Calu3 (cell line): Measurements from ENCODE around the gene CCDC97. TPM values are rescaled to one million over a fixed set of nuclear protein-coding genes. Genes with fewer than 3 reads are reported as not detected.

Source experiments
- BruUV-seq: library from RNA; stranded (reverse); fragments of 400-500 nt; replicated peaks from 2 replicates; lab custom pipeline; 2021; lab: Mats Ljungman, UMichigan
- CTCF ChIA-PET: fragments of 300-600 bp; sonication (Branson Sonifier 250); formaldehyde crosslinking; loops from one replicate; lab custom pipeline; 2022; ENCODE audit warnings: antibody characterized with exemption; lab: Charles Lee
- DNase-seq: peaks from one replicate; pipeline ENCODE4 v3.0.0; 2022
- H3K27ac Mint-ChIP-seq: one replicate; pipeline ENCODE4 v1.8.0; 2022; ENCODE audit warnings: mixed read lengths; ENCODE audit not compliant: unreplicated experiment
- H3K27me3 Mint-ChIP-seq: one replicate; pipeline ENCODE4 v1.8.0; 2022; ENCODE audit warnings: mixed read lengths; ENCODE audit not compliant: unreplicated experiment
- H3K36me3 Mint-ChIP-seq: one replicate; pipeline ENCODE4 v1.8.0; 2022; ENCODE audit warnings: mild to moderate bottlenecking, moderate library complexity, mixed read lengths; ENCODE audit not compliant: insufficient read depth, unreplicated experiment
- H3K4me1 Mint-ChIP-seq: one replicate; pipeline ENCODE4 v1.8.0; 2022; ENCODE audit warnings: mild to moderate bottlenecking, low read depth, mixed read lengths; ENCODE audit not compliant: unreplicated experiment
- H3K4me3 Mint-ChIP-seq: one replicate; pipeline ENCODE4 v1.8.0; 2022; ENCODE audit warnings: mild to moderate bottlenecking, low read depth, moderate library complexity, mixed read lengths; ENCODE audit not compliant: unreplicated experiment
- H3K9me3 Mint-ChIP-seq: one replicate; pipeline ENCODE4 v1.8.0; 2022; ENCODE audit warnings: low read depth, mixed read lengths; ENCODE audit not compliant: unreplicated experiment
- CTCF ChIP-seq: fragments of 200-600 bp; IDR thresholded peaks from one replicate; pipeline ENCODE4 v1.8.0; 2022; ENCODE audit warnings: antibody characterized with exemption; ENCODE audit not compliant: unreplicated experiment
- intact Hi-C: fragments of 100-400 bp; cut with micrococcal nuclease; formaldehyde crosslinking; loops from one replicate; pipeline ENCODE4 v1.10.0; 2022; ENCODE audit not compliant: unreplicated experiment
- total RNA-seq: library from RNA; stranded (reverse); gene quantifications from 2 replicates; pipeline ENCODE4 v1.2.3, GENCODE V29; 2022

Gene CCDC97
- total RNA-seq, 1 experiment from 2014 or later = 45.8 TPM

GRCh38 chr19:41350735-41351338 lies 40.9 kb downstream of the CCDC97 start:
- H3K4me1 Mint-ChIP-seq = peaks cover 21% of the 10 kb centered on the region
- H3K4me3 Mint-ChIP-seq = peak overlapping the region; percentile 89
- peaks cover 42% of the 10 kb centered on the region for H3K36me3 Mint-ChIP-seq
- peak overlapping the region; percentile 50 for H3K27ac Mint-ChIP-seq
- no peaks in the 10 kb centered on the region for H3K27me3 Mint-ChIP-seq
- no peak for TF ChIP-seq CTCF
- CTCF ChIA-PET = interaction anchor here (0.5 to 3.4 kb wide), 6 partner anchors 9 to 217 kb away, joined by 4 to 23 read pairs (median 5); partner anchors contain the start of gene B9D2
- BruUV-seq = no TSS peak
- DNase-seq = no peak
- no peaks in the 10 kb centered on the region for H3K9me3 Mint-ChIP-seq
- intact Hi-C loops = loop anchor here (10.0 kb wide), 1 partner anchor 84 kb away; the partner anchor contains the start of gene DMAC2

GRCh38 chr19:41351339-41352245 lies 41.6 kb downstream of the CCDC97 start:
- peak; percentile 75 for DNase-seq
- peaks cover 21% of the 10 kb centered on the region for H3K4me1 Mint-ChIP-seq
- intact Hi-C loops = loop anchor here (10.0 kb wide), 1 partner anchor 83 kb away; the partner anchor contains the start of gene DMAC2
- H3K27ac Mint-ChIP-seq = peak overlapping the region; percentile 69
- no peaks in the 10 kb centered on the region for H3K27me3 Mint-ChIP-seq
- BruUV-seq = no TSS peak
- no peak for TF ChIP-seq CTCF
- CTCF ChIA-PET = interaction anchor here (0.5 to 3.4 kb wide), 11 partner anchors 11 to 1640 kb away, joined by 3 to 23 read pairs (median 5); partner anchors contain the start of gene B9D2
- peaks cover 42% of the 10 kb centered on the region for H3K36me3 Mint-ChIP-seq
- H3K4me3 Mint-ChIP-seq = peak overlapping the region; percentile 89
- H3K9me3 Mint-ChIP-seq = no peaks in the 10 kb centered on the region

GRCh38 chr19:41352279-41352608 lies 42.3 kb downstream of the CCDC97 start:
- CTCF ChIA-PET = interaction anchor here (0.6 to 3.4 kb wide), 13 partner anchors 10 to 1640 kb away, joined by 3 to 23 read pairs (median 5); partner anchors contain the start of gene B9D2
- Mint-ChIP-seq H3K9me3 (no peaks in the 10 kb centered on the region), H3K27me3 (no peaks in the 10 kb centered on the region), H3K4me3 (peak overlapping the region; percentile 89), H3K4me1 (peaks cover 21% of the 10 kb centered on the region), H3K36me3 (peaks cover 42% of the 10 kb centered on the region), H3K27ac (peak overlapping the region; percentile 69)
- DNase-seq = no peak
- no TSS peak for BruUV-seq
- intact Hi-C loops = loop anchor here (10.0 kb wide), 1 partner anchor 83 kb away; the partner anchor contains the start of gene DMAC2
- no peak for TF ChIP-seq CTCF

- intact Hi-C loops = loop anchor here (10.0 kb wide), 1 partner anchor 82 kb away; the partner anchor contains the start of gene DMAC2
- Mint-ChIP-seq H3K9me3 (no peaks in the 10 kb centered on the region), H3K4me1 (peaks cover 21% of the 10 kb centered on the region), H3K36me3 (peaks cover 42% of the 10 kb centered on the region), H3K27ac (peak overlapping the region; percentile 69), H3K27me3 (no peaks in the 10 kb centered on the region), H3K4me3 (peak overlapping the region; percentile 89)
- TF ChIP-seq CTCF = peak; percentile 82
- peak; percentile 90 for DNase-seq
- CTCF ChIA-PET = interaction anchor here (0.6 to 3.4 kb wide), 12 partner anchors 10 to 1639 kb away, joined by 3 to 23 read pairs (median 5); partner anchors contain the start of gene B9D2
- no TSS peak for BruUV-seq
Observed at GRCh38 chr19:41352609-41353465, 42.9 kb downstream of the CCDC97 start.
